GM12801 (cell line): ENCODE results near the gene KRAS.

Source experiments
- CTCF ChIP-seq: IDR thresholded peaks from one replicate; pipeline ENCODE4 v1.5.1; 2011; ENCODE audit warnings: control low read depth; ENCODE audit not compliant: insufficient read length; ENCODE audit errors: extremely low read depth

KRAS gene

DNA sequence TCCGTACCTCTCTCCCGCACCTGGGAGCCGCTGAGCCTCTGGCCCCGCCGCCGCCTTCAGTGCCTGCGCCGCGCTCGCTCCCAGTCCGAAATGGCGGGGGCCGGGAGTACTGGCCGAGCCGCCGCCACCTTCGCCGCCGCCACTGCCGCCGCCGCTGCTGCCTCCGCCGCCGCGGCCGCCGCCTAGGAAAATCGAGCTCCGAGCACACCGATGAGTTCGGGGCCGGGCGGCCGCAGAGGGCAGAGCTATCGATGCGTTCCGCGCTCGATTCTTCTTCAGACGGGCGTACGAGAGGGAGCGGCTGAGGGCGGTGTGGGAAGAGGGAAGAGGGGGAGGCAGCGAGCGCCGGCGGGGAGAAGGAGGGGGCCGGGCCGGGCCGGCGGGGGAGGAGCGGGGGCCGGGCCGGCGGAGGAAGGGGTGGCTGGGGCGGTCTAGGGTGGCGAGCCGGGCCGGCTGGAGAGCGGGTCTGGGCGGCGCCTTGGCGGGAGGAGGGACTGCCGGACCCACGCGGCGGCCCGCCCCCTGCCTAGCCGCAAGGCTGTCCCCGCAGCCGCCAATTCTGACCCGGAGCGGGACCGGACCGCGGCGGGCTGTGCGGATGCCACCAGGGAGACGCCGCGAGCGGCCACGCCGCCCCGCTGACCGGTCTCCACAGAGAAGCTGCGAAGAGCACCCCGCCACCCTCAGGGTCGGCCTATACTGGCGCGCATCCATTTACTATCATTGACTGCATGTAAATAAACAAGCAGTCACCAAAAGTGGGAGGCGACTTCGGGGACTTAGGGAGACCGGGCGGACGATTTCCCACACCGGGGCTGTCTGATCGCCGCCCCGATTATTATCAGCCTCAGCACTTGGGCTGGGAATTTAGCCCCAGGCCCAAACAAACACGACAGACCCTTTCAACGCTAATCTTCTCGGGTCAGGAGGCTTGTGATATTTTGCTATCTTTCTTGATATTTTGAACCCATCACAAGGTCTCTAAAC, at the start of gene KRAS:
TSS of gene KRAS (minus strand) at position 186 of the 987 bp plus-strand sequence.
- no peak for TF ChIP-seq CTCF

GRCh38 chr12:25296381-25296780, 45.7 kb upstream of the KRAS start:
- TF ChIP-seq CTCF: no peak

- no peak for TF ChIP-seq CTCF
These were observed 44.6 kb upstream of the KRAS start for GRCh38 chr12:25295361-25295760.

GRCh38 chr12:25293653-25294052, 42.9 kb upstream of the KRAS start:
- TF ChIP-seq CTCF: no peak

GRCh38 chr12:25287610-25288009, 36.9 kb upstream of the KRAS start:
- TF ChIP-seq CTCF: no peak

DNA sequence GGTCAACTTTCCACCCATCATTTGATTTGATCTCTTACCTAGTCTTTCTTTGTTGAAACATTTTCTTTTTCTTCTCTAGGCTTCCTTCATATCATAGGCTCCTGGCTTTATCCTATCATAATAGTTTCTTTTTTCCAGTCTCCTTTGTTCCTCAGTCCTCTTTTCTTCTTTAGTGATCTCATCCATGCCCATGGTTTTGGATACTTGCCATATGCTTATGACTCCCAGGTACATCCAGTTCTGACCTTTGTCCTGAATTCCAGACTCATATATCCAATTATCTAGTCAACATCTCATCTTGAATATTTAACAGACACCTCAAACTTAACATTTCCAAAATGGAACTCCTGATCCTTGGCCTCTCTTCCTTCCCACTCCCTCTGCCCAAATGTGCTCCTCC, 36.1 kb upstream of the KRAS start:
- no peak for TF ChIP-seq CTCF

DNA sequence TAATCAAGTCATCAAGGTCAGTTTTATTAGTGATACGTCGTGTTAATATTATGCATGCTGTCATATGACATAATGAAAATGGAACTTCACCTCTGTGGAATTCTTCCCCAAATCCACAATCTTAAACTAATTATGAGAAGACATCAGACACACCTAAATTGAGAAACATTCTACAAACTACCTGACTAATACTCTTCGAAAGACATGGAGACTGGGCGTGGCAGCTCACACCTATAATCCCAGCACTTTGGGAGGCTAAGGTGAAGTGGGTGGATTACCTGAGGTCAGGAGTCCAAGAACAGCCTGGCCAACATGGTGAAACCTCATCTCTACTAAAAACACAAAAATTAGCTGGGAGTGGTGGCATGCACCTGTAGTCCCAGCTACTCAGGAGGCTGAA, 33.3 kb upstream of the KRAS start:
- TF ChIP-seq CTCF: no peak
